Sigmoid colon (tissue), 7 donors: ENCODE data around the gene LEMD3. TPM values are rescaled to one million over a fixed set of nuclear protein-coding genes. Genes with fewer than 3 reads are reported as not detected.

Source experiments
- DNase-seq: peaks from one replicate; pipeline ENCODE4 v3.0.0-alpha.2; 2019
- H3K27ac ChIP-seq, 4 donors: fragments of 200-600 bp; sonication (generic); one replicate each; pipeline ENCODE4 v1.5.1; 2016 to 2019; ENCODE audit warnings: mild to moderate bottlenecking in 1 of 4
- H3K27me3 ChIP-seq, 3 donors: fragments of 200-600 bp; sonication (generic); one replicate each; pipeline ENCODE4 v1.5.1; 2019; ENCODE audit warnings: mild to moderate bottlenecking in 1 of 3
- H3K36me3 ChIP-seq, 4 donors: fragments of 200-600 bp; sonication (generic); one replicate each; pipeline ENCODE4 v1.5.1; 2016 to 2019
- H3K4me1 ChIP-seq, 4 donors: fragments of 200-600 bp; sonication (generic); one replicate each; pipeline ENCODE4 v1.5.1; 2017 to 2019
- H3K4me3 ChIP-seq, 4 donors: fragments of 200-600 bp; sonication (generic); one replicate each; pipeline ENCODE4 v1.5.1; 2017 to 2019; ENCODE audit warnings: mild to moderate bottlenecking in 2 of 4, moderate library complexity in 1 of 4
- H3K9me3 ChIP-seq, 4 donors: fragments of 200-600 bp in 3 of 4; sonication (generic) in 3 of 4; one replicate each; pipeline versions ENCODE4 v1.5.1 to v1.6.1; 2013 to 2019
- EP300 ChIP-seq, 4 donors: sonication (generic); formaldehyde crosslinking; IDR thresholded peaks; one replicate each; pipeline ENCODE4 v1.6.1; 2017; ENCODE audit warnings: antibody characterized with exemption in 4 of 4
- POLR2A ChIP-seq, 2 donors: fragments of 450-650 bp; IDR thresholded peaks; one replicate each; pipeline ENCODE4 v1.6.1; 2016; ENCODE audit warnings: antibody characterized with exemption in 2 of 2, mild to moderate bottlenecking in 2 of 2, moderate library complexity in 2 of 2
- POLR2AphosphoS5 ChIP-seq, 4 donors: sonication (generic); formaldehyde crosslinking; IDR thresholded peaks; one replicate each; pipeline ENCODE4 v1.6.1; 2017; ENCODE audit warnings: antibody characterized with exemption in 4 of 4
- WGBS, 2 donors: extraction: QIAGEN DNeasy Blood & Tissue Kit; methylation state at CpG; one replicate each; pipeline ENCODE4 v1.1.7; 2013; 5-methylcytosine and 5-hydroxymethylcytosine counted together
- intact Hi-C: fragments of 100-400 bp; cut with DNase I; formaldehyde crosslinking; loops from one replicate; pipeline ENCODE4 v1.15.1; 2023
- polyA plus RNA-seq, 3 donors: library from polyadenylated mRNA; stranded (reverse); fragments of 200-250 nt; gene quantifications; one replicate each; pipeline ENCODE4 v1.2.3, GENCODE V29; 2013
- total RNA-seq, 4 donors: library from RNA; depleted of rRNA; stranded (reverse); fragments of >200 nt; gene quantifications; one replicate each; pipeline ENCODE4 v1.1.0, GENCODE V29; 2016
- TF ChIP-seq, protein P1 (sequence below), 4 experiments: fragments of 450-650 bp in 3 of 4; fragments of 200-600 bp in 1 of 4; IDR thresholded peaks; one replicate each; pipeline ENCODE4 v1.5.1; 2016 to 2019; ENCODE audit warnings: antibody characterized with exemption in 4 of 4, mild to moderate bottlenecking in 3 of 4, moderate library complexity in 2 of 4
- donor health status: healthy with polysubstance abuse.
- donor health status: Bipolar disorder and iron deficiency.
- donor health status: healthy.

The LEMD3 gene
- total and polyA plus RNA-seq, 7 donors, result 3.6 to 32.7 (median 17.7) TPM

DNA sequence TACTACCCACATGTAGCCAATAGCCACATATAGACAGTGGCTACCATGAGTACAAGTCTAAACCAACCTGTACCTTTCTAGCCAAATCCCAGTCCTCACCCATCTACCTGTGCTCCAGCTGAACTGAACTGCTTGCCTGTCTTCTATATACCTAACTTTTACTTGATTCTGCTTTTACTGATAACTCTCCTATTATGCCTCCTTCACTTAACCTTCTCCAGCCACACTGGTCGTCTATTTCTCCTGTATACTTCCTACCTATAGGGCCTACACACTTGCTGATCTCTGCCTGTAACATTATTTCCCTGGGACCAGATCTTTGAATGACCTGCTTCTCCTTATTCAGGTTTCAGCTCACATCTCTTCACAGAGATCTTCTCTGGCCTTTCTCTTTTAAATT lies 83.1 kb downstream of the LEMD3 start:
- TF ChIP-seq EP300 (IDR thresholded peaks at IDR 0.05) (no peak), POLR2AphosphoS5 (IDR thresholded peaks at IDR 0.05) (no peak), POLR2A (IDR thresholded peaks at IDR 0.05) (no peak)
- TF ChIP-seq, protein P1, sequence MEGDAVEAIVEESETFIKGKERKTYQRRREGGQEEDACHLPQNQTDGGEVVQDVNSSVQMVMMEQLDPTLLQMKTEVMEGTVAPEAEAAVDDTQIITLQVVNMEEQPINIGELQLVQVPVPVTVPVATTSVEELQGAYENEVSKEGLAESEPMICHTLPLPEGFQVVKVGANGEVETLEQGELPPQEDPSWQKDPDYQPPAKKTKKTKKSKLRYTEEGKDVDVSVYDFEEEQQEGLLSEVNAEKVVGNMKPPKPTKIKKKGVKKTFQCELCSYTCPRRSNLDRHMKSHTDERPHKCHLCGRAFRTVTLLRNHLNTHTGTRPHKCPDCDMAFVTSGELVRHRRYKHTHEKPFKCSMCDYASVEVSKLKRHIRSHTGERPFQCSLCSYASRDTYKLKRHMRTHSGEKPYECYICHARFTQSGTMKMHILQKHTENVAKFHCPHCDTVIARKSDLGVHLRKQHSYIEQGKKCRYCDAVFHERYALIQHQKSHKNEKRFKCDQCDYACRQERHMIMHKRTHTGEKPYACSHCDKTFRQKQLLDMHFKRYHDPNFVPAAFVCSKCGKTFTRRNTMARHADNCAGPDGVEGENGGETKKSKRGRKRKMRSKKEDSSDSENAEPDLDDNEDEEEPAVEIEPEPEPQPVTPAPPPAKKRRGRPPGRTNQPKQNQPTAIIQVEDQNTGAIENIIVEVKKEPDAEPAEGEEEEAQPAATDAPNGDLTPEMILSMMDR (IDR thresholded peaks at IDR 0.05), result no peak
- no peaks in the 10 kb centered on the region for H3K4me1 ChIP-seq
- no peak for DNase-seq
- no peaks in the 10 kb centered on the region for H3K27me3 ChIP-seq
- no peaks in the 10 kb centered on the region for H3K9me3 ChIP-seq
- no peak overlapping the region for H3K4me3 ChIP-seq
- intact Hi-C loops, result no loop called here
- H3K27ac ChIP-seq, result no peak overlapping the region
- H3K36me3 ChIP-seq, result no peaks in the 10 kb centered on the region
- 73 to 82% methylated on average over 1 of the region's 1 CpG for WGBS, 2 donors

DNA sequence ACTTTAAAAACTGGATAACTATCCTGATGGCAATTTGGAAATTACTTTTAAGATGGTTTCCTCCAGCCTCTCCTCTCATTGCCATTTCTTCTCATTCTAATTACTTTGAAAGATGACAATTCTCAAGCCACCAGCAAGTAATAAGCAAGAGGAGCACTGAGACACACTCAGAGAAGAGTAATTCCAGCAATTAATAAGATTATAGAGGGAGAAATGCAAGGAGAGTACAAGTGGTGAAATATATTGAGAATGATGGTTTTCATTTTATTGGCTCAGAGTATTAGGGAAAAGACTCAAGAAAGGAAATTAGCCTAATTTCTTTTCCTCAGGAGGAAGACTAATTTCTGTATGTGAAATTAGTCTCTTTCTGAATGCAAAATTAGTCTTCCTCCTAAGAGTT lies 88.6 kb downstream of the LEMD3 start:
- H3K27ac ChIP-seq, result no peak overlapping the region
- peaks cover 0 to 3% (median 0%) of the 10 kb centered on the region in 4 donors for H3K9me3 ChIP-seq
- H3K4me1 ChIP-seq, result no peaks in the 10 kb centered on the region
- no peak for TF ChIP-seq POLR2AphosphoS5 (IDR thresholded peaks at IDR 0.05)
- TF ChIP-seq EP300 (IDR thresholded peaks at IDR 0.05), result no peak
- TF ChIP-seq POLR2A (IDR thresholded peaks at IDR 0.05), result no peak
- TF ChIP-seq, protein P1 (IDR thresholded peaks at IDR 0.05), result no peak
- intact Hi-C loops, result no loop called here
- H3K4me3 ChIP-seq, result no peak overlapping the region
- no peak for DNase-seq
- no peaks in the 10 kb centered on the region for H3K27me3 ChIP-seq
- H3K36me3 ChIP-seq, result no peaks in the 10 kb centered on the region

DNA sequence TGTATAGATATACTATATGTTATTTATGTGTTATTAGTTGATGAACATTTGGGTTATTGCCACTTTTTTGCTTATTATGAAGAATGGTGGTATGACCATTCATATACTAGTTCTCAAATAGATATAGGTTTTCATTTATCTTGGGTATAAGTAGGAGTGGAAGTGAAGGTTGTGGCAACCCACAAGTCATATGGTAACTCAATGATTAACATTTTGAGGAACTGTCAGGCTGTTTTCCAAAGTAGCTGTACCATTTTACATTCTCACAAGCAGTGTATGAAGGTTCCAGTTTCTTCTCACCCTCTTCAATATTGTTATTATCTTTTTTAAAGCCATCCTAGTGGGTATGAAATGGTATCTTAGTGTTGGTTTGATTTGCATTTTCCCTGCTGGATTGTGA lies 90.1 kb downstream of the LEMD3 start:
- TF ChIP-seq EP300 (IDR thresholded peaks at IDR 0.05), result no peak
- TF ChIP-seq POLR2A (IDR thresholded peaks at IDR 0.05), result no peak
- TF ChIP-seq, protein P1 (IDR thresholded peaks at IDR 0.05), result no peak
- TF ChIP-seq POLR2AphosphoS5 (IDR thresholded peaks at IDR 0.05), result no peak
- no peak overlapping the region for H3K4me3 ChIP-seq
- H3K36me3 ChIP-seq, result no peaks in the 10 kb centered on the region
- H3K27me3 ChIP-seq, result no peaks in the 10 kb centered on the region
- H3K4me1 ChIP-seq, result no peaks in the 10 kb centered on the region
- no peak overlapping the region for H3K27ac ChIP-seq
- peaks cover 0 to 3% (median 0%) of the 10 kb centered on the region in 4 donors for H3K9me3 ChIP-seq
- no peak for DNase-seq
- intact Hi-C loops, result no loop called here

DNA sequence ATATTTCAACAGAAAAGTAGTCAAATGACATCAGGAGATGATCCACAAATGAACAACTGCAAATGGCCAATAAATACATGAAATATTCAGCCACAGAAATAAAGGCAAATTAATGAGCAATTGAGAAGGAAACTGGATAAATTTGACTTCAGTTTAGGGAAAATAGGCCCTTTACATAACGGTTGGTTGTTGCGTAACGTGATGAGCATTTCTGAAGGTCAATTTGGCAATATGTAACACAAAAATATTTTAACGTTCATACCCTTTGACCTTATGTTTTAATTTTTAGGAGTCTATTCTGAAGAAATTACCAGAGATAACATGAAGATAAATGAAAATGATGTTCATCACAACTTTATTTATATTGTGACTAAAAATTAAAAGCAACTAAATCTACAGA lies 94.4 kb downstream of the LEMD3 start:
- no peak for DNase-seq
- TF ChIP-seq POLR2AphosphoS5 (IDR thresholded peaks at IDR 0.05), result no peak
- TF ChIP-seq, protein P1 (IDR thresholded peaks at IDR 0.05), result no peak
- no peak for TF ChIP-seq EP300 (IDR thresholded peaks at IDR 0.05)
- TF ChIP-seq POLR2A (IDR thresholded peaks at IDR 0.05), result no peak
- H3K9me3 ChIP-seq, result peaks cover 0 to 3% (median 0%) of the 10 kb centered on the region in 4 donors
- no peak overlapping the region for H3K27ac ChIP-seq
- intact Hi-C loops, result no loop called here
- 85 to 86% methylated on average over 4 of the region's 4 CpGs for WGBS, 2 donors
- no peaks in the 10 kb centered on the region for H3K36me3 ChIP-seq
- H3K4me3 ChIP-seq, result no peak overlapping the region
- H3K27me3 ChIP-seq, result no peaks in the 10 kb centered on the region
- no peaks in the 10 kb centered on the region for H3K4me1 ChIP-seq

DNA sequence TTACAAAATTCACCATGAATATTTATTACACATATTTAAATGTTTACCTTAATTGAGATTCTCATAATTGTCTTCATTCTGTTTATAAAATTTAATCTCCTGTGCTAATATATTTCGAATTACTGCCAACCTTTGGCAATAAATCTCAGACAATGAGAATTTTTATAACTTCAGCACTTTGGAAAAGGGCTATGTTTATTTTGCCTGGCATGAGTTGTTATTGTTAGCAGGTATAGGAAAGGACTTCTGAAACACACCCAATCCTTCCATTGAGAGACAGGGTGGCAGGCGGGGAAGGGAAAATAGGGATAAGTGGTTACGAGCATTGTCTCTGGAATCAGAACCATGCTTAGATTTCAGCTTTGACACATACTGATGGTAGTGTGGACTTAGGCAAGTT lies 97.0 kb downstream of the LEMD3 start:
- H3K36me3 ChIP-seq, result no peaks in the 10 kb centered on the region
- no peaks in the 10 kb centered on the region for H3K9me3 ChIP-seq
- WGBS, 2 donors, result 56 to 80% methylated on average over 3 of the region's 3 CpGs

More for the DNA sequence above, 97.0 kb downstream of the LEMD3 start:
- H3K27me3 ChIP-seq, result no peaks in the 10 kb centered on the region
- TF ChIP-seq, protein P1 (IDR thresholded peaks at IDR 0.05), result no peak
- TF ChIP-seq EP300 (IDR thresholded peaks at IDR 0.05) (no peak), POLR2AphosphoS5 (IDR thresholded peaks at IDR 0.05) (no peak), POLR2A (IDR thresholded peaks at IDR 0.05) (no peak)
- no peaks in the 10 kb centered on the region for H3K4me1 ChIP-seq
- intact Hi-C loops, result no loop called here
- H3K27ac ChIP-seq, result no peak overlapping the region
- DNase-seq, result no peak
- H3K4me3 ChIP-seq, result no peak overlapping the region
